DMS114 treated with DMSO at 0.1 percent for 48 hours (cell line): ENCODE results near the gene ATOSA.

Experiments used
- DNase-seq: peaks from one replicate; lab custom pipeline; 2025; ENCODE audit not compliant: unreplicated experiment; lab: John Stamatoyannopoulos, UW

ATOSA gene

GRCh38 chr15:52682781-52683180 is 3.6 kb upstream of the ATOSA start:
- no peak for DNase-seq

DNA sequence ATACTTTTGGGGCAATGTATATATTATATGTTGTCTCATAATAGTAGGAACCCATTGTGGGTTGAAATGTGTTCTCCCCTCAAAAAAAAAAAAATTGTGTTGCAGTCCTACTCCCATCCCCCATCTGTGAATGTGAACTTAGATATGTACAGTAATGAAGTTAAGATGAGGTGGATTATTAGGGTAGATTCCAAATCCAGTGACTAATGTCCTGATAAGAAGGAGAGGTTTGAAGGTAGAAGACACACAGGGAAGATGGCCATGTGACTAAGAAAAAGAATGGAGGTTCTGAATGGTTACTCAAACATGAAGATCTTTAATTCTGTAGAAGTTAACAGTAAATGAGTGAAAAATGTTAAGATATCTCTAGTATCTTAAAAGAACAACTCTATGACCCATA is 3.0 kb upstream of the ATOSA start:
- DNase-seq, result no peak

GRCh38 chr15:52681441-52681840 is 2.3 kb upstream of the ATOSA start:
- DNase-seq, result no peak

GRCh38 chr15:52680761-52681160 is 1.6 kb upstream of the ATOSA start:
- no peak for DNase-seq

- peak; percentile 9 for DNase-seq
Measured at GRCh38 chr15:52680041-52680391, 828 bp upstream of the ATOSA start.

DNA sequence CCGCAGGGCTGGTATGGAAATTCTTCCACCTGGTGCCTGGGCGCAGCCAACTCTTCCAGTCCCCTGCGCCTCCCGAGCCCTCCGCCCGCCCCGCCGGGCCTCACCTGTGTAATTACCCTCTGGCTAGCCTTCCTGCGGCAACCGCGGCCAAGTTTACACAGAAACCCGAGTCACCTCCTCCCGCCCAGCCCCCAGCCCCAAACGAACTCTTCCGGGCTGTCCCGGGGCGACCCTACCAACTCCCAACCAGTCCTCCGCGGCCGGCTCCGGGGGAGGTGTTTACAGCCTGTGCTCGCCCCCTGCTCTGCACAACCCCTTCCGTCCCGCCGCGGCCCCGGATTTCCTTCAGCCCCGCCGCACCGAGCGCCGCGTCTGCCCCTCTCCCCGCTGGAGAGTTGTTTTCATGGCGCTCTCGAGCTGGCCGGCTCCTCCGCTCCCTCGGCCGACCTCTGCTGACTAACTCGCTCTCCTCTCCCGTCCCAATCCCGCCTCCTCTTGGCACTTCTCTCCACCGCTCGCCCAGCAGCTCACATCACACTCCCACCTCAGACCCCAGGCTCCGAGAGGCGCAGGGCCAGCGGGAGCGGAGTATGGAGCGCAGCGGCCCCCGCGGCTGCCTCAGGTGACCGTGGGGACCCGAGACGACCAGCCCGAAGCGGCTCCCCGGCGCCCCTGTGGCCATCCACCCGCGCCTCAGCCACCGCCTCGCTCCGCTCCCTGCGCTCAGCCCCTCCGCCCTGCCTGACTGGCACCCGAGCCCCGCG is 538 bp downstream of the ATOSA start:
- peak; percentile 21 for DNase-seq

- peak; percentile 45 for DNase-seq
Measured at GRCh38 chr15:52677593-52678467, 1.4 kb downstream of the ATOSA start.

DNA sequence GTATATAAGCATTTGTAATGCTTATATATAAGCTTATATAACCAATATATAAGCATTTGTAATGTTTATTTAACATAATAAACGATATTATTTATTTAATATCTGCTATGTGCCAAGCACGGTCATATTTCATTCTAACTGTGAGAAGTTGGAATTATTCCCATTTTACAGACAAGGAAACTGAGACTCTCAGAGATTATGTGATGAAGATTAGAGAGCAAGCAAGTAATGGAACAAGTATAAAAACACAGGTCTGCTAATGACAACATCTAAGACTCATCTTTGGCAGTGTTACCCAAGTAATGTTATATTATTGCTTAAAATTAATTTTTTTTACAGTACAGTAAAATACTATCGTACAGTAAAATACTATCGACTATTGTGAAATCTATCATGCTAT is 4.4 kb downstream of the ATOSA start:
- no peak for DNase-seq

GRCh38 chr15:52673734-52674133 is 5.5 kb downstream of the ATOSA start:
- DNase-seq, result no peak

- no peak for DNase-seq
Measured at GRCh38 chr15:52673312-52673711, 5.9 kb downstream of the ATOSA start.

DNA sequence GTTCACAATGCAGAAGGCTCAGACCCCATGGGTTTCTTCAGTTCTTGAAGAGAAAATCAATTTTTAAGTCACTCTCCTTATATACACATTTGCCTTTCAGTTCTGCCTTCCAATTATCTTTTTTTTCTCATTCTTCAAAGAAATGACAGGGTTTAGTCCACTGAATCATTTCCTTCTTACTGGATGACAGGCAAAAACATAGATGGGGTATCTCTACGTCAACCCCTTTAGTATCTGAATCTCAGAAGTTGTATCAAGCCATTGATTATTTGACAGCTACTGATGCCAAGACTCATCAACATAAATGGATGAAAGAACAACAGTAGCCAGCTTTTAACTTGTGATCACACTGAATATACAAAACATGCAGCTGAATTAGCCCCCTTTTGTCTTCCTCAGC is 6.5 kb downstream of the ATOSA start:
- no peak for DNase-seq

DNA sequence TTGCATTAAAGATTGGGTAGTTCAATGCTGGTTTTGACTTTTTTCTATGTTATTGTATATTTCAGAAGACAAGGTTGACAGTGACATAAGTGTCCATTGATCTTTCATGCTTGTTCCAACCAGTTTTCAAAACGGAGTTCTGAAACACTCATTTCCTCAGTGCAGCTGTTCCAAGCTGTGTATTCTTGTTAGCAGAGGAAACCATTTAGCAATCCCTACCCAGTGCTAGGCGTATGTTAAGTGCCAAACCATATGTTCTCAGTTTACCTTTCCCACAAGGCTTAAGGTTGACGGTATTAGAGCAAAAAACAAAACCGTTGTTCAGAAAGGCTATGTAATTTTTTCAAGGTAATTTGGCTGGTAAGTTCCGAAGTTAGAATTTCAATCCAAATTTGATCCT is 9.1 kb downstream of the ATOSA start:
- DNase-seq, result no peak

DNA sequence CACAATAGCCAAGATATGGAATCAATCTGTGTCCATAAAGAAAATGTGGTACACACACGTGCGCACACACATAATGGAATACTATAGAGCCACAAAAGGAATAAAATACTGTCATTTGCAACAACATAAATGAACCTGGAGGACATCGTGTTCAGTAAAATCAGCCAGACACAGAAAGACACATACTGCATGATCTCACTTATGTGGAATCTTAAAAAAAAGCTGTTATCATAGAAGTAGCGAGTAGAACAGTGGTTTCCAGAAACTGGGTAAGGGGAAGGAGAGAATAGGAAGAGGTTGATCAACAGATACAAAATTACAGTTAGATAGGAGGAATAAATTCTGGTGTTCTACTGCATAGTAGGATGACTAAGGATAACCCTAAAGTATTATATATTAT is 11.1 kb downstream of the ATOSA start:
- no peak for DNase-seq

GRCh38 chr15:52667597-52667996 is 11.6 kb downstream of the ATOSA start:
- no peak for DNase-seq

GRCh38 chr15:52663536-52664294 is 15.5 kb downstream of the ATOSA start:
- DNase-seq, result no peak

GRCh38 chr15:52661909-52662308 is 17.3 kb downstream of the ATOSA start:
- no peak for DNase-seq

GRCh38 chr15:52660192-52660591 is 19.0 kb downstream of the ATOSA start:
- DNase-seq, result no peak

- DNase-seq, result no peak
Measured at GRCh38 chr15:52658955-52659354, 20.2 kb downstream of the ATOSA start.

DNA sequence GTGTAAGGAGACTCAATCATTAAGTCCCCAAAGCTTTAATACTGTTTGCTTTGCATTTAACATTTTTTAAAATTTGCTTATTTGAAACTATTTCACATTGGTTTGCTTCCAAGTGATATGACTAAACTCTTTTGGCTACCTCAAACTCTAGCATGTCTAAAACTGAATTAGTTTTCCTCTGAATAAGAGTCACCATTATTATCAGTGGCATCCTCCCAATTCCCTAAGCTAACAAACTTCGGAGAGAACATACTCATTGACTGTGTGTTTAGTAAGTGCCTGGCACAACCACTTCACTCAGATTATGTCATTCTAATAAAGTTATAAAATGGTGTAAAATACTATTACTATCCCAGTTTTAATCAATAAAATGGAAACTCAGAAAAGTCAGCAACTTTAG is 21.9 kb downstream of the ATOSA start:
- DNase-seq, result no peak

- no peak for DNase-seq
Measured at GRCh38 chr15:52656412-52656811, 22.8 kb downstream of the ATOSA start.

DNA sequence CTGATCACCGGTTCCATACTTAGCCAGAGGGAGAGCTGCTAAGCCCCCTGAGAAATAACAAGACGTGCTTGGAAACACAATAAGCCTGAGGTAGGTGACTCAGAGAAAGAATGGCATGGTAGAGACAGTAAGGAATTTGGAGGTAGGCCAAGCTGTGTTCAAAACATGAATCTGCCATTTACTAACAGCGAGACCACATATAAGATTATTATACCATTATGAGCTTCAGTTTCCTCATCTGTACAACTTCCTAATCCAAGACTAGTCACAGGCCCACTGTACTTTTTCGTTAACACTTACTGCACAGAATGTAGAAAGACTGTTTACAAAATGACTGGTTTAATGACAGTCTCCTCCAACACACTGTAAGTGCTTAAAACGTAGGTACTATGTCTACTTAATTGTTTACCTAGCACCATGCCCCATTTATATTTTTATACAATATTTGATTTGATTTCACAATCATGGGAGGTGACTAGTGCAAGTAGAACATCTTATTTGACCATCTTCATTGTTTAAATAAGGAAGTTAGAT is 25.7 kb downstream of the ATOSA start:
- DNase-seq, result no peak
